T-helper 9 cell (primary cell): ENCODE results near the gene ZNF407.

Experiments used
- DNase-seq: peaks from one replicate; pipeline ENCODE4 v3.0.0-alpha.2; 2020

Gene ZNF407

GRCh38 chr18:74679679-74680076 is 82.0 kb downstream of the ZNF407 start:
- no peak for DNase-seq

- DNase-seq = no peak
Observed at GRCh38 chr18:74682141-74682990, 84.7 kb downstream of the ZNF407 start.

DNA sequence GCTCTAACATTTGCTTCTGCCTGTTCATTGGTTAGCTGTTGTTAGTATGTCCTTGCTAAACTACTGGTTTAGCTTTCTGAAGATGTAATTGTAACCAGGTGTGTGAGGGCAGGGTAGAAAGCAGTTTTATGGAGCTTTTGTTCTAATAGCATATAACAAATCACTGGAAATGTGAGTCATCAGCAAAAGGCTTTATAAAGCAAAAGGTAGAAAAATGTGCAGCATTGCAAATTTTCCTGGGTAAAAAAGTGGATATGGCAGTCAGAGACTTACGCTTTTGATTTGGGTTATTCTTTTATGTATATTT is 85.3 kb downstream of the ZNF407 start:
- DNase-seq = no peak

DNA sequence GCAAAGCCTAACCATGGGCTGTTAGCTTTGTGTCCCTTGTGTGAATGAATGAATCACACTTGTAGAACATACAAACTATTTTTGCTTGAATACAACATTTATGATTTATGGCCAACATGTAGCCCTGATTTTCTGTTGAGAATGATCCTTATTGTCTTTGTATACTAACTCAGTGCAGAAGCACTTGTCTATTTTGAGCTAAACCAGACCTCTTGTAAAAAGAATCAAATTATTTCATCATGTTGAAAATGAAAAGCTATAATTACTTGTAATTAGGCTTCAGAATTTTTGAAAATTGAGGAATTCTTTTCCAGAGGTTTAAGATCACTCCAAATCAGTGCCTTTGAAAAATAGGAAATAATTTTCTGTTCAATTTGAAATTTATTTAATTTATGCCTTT is 85.9 kb downstream of the ZNF407 start:
- no peak for DNase-seq

- no peak for DNase-seq
Observed at GRCh38 chr18:74689251-74689650, 91.6 kb downstream of the ZNF407 start.

- no peak for DNase-seq
Observed at GRCh38 chr18:74692367-74693013, 94.8 kb downstream of the ZNF407 start.

GRCh38 chr18:74694436-74694835 is 96.8 kb downstream of the ZNF407 start:
- DNase-seq = no peak

DNA sequence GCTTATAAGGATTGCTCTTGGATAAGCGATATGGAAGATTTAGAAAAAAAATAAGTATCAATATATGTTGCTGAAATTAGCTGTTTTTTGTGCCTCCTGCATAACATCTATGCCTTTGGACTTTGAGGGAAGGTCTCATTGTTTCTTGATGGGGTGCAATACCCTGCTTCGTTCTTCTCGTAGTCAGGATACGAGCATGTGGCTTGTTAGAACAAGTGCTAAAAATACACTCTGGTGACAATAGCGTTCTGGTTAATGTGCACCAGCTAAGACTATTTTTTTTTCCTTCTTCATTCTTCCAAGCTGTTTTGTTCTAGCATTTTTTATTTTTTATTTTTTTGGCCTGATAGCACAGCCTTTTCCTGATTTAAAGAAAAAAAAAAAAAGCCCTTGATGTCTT is 97.5 kb downstream of the ZNF407 start:
- no peak for DNase-seq

- no peak for DNase-seq
Observed at GRCh38 chr18:74698881-74699280, 101.2 kb downstream of the ZNF407 start.

GRCh38 chr18:74699455-74699854 is 101.8 kb downstream of the ZNF407 start:
- no peak for DNase-seq

- DNase-seq = no peak
Observed at GRCh38 chr18:74702950-74703349, 105.3 kb downstream of the ZNF407 start.

GRCh38 chr18:74708169-74708568 is 110.5 kb downstream of the ZNF407 start:
- DNase-seq = no peak

DNA sequence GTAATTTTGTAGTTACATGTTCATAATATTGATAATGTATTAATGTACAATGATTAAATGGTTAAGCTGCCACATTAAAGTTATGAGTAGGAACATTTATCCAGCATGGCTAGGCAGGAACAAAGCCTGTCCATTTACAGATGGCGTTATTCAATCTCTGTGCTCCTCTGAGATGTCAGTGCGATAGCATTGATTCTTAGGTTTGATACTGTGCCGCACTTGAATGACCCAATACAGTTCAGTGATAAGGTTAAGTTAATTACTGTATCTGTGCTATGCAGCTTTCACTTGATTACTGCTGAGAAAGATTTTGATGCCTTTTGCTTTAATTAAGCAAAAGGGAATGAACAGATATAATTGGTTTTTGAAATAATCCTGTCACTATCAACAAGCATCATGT is 111.8 kb downstream of the ZNF407 start:
- DNase-seq = no peak

DNA sequence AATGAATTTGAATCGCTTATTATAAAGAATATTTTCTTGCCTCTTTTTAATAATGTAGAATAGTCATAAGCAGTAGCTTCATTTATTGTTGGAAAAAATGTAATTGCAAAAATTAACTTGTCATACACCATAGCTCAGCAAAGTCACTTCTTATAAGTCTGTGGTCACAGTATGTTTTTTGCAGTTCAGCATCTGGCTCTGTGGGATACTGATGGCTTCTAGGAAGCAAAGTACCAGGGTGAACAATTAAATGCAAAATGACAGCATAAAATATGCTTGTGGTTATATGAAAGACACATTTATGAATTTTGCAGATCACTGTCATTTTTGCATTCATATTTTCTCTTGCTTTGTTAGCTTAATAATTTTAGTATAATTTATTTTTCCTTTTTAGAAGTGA is 116.5 kb downstream of the ZNF407 start:
- no peak for DNase-seq

GRCh38 chr18:74714791-74715190 is 117.1 kb downstream of the ZNF407 start:
- no peak for DNase-seq

DNA sequence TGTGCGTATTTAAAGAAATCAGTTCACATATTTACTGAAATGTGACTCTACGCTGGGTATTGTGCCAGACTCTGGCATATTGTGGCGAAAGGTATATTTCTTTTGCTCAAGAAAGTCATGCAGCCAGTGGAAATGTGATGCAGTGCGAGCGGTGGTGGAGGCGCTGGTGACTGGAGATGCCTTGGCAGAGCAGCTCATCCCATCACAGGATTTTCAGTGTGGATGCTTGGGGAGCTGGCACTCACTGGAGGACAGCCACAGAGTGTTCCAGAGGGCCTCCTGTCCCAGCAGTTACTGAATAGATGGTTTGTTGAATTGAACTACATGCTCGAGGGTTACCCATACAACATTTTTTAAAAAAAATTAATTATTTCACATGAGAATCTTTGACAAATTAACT is 117.6 kb downstream of the ZNF407 start:
- DNase-seq = no peak

DNA sequence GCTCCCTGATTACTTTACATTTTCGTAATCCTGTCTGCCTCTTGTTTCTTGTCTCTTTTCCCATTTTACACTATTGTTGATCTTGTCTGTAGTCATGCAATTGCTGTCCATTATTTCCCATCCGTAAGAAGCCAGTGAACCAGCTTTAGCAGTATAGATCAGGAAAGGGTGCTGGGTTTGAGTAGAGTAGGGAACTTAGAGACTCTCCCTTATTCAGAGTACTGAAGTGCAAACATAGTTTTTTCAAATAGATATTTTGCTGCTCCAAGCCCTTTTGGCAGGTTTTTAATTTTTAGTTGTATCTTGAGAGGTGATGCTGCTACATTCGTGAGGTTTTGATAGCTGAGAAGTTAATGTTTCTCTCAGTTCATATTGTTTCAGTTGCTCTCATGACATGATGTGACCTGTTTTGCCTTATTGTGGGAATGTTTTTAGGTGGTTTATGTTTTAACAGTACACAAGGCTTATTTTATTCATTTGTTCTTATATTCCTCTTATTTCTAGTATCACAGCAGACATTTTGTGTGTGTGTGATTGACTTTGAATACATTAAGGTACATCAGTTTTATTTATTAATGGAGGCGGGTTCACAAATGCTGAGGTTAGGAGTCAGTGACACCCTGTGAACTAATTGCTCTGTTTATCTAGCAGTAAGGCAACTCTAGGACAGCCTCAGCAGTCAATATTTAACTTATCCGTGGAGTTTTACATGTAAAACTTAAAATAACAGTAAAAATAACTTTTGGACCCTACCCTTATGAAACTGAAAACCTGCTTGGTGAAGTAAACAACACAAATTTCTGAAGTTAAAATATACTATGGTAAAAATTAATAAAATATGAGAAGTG is 118.4 kb downstream of the ZNF407 start:
- no peak for DNase-seq

- no peak for DNase-seq
Observed at GRCh38 chr18:74718312-74718711, 120.6 kb downstream of the ZNF407 start.

- no peak for DNase-seq
Observed at GRCh38 chr18:74722237-74722636, 124.6 kb downstream of the ZNF407 start.

- no peak for DNase-seq
Observed at GRCh38 chr18:74724186-74724585, 126.5 kb downstream of the ZNF407 start.

GRCh38 chr18:74725690-74726089 is 128.0 kb downstream of the ZNF407 start:
- DNase-seq = no peak

DNA sequence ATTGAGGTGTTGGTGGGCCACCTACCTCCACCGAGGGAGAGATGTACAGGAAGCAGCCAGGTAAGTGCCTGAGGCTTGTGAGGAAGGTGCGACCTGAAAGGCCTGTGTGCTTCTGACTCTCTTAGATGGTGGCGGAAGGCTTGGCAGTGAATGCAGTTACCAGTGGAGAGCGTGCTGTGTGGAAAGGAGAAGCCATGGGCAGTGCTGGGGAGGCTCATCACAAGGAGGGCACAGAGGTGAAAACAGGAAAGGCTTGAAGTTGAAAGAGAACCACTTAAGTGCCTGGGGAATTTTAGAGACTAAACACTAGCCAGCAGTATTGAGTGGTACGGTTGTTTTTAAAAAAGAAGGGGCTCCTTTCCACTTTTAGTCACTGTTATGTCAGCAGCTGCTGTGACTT is 130.9 kb downstream of the ZNF407 start:
- no peak for DNase-seq

DNA sequence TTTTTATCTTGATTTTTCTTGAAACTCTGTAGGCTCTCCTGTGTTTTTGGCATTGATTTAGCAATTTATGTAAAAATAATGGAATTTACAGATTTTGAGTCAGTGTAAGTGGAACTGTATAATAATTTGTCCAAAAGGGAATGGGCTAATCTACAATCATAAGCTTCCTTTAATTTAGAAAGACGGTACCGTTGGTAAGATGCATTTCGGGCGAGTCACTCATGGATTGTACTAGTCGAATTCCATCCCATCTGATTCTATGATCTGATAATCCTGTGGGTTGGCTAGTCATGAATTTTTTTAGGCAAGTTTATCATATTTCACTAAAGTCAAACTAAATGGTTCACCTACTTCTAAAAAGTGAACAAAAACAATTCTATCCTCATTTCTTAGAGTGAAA is 133.4 kb downstream of the ZNF407 start:
- DNase-seq = no peak

- no peak for DNase-seq
Observed at GRCh38 chr18:74732380-74732779, 134.7 kb downstream of the ZNF407 start.
